IPS DF 4.7 (cell line): ENCODE results near the gene TXNRD2.

ENCODE experiments used
- DNase-seq: peaks from one replicate; pipeline ENCODE4 v3.0.0-alpha.2; 2013; ENCODE audit warnings: low spot score; ENCODE audit errors: extremely low read depth

The TXNRD2 gene

DNA sequence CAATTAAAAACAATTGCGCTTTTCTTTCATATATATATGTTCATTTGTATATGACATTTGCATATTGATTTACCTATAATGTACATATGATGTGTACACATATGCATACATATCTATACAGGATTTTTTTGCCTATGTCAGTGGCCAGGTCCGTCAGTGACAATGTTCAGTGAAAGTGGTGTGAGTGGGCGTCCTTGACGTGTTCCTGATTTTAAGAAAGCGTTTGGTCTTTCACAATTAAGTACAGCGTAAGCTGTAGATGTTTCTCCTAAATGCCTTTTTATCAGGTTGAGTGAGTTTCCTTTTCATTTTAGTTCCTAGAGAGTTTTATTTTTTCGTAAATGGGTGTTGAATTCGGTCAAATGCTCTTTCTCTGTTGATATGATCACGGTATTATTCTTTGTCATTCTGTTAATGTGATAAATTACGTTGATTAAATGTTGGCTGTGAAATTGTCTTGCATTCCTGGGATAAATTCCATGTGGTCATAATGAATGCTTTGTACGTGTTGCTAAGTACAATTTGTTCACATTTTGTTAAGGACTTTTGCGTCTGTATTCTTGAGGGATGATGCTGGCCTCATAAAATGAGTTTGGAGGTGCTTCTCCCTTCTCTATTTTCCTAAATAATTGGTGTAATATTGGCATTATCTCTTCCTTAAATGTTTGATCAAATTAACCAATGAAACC lies 76.3 kb downstream of the TXNRD2 start:
- no peak for DNase-seq

DNA sequence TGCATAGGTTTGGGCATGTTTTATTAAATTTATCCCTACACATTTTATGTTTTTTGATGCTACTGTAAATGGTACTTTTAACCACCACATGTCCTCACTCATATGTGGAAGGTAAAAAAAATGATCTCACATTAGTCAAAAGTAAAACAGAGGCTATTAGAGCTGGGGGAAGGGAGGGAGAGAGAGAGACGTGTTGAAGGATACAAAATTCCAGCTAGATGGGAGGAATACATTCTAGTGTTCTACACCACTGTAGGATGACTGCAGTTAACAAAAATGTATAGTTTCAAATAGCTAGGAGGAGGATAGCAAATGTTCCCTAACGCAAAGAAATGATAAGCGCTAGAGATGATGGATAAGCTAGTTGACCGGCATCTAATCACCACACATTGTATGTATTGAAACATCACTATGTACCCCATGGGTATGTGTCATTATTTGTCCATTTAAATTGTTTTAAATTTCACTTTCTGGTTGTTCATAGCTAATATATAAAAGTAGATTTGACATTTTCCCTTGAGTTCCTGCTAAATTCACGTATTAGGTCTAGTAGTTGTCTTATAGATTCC lies 77.0 kb downstream of the TXNRD2 start:
- no peak for DNase-seq

DNA sequence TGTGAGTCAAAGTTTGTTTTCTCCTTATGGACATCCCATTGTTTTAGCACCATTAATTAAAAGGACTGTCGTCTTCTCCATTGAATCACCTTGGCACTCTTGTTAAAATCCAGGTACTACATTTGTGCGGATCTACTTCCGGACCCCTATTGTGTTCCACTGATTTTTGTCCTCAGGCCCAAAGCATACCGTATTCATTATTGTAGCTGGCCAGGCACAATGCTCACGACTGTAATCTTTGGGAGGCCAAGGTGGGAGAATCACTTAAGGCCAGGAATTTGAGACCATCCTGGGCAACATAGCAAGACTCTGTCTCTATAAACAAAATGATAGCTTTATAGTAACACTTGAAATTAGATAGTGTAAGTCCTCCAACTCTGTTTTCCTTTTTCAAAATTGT lies 78.0 kb downstream of the TXNRD2 start:
- no peak for DNase-seq

DNA sequence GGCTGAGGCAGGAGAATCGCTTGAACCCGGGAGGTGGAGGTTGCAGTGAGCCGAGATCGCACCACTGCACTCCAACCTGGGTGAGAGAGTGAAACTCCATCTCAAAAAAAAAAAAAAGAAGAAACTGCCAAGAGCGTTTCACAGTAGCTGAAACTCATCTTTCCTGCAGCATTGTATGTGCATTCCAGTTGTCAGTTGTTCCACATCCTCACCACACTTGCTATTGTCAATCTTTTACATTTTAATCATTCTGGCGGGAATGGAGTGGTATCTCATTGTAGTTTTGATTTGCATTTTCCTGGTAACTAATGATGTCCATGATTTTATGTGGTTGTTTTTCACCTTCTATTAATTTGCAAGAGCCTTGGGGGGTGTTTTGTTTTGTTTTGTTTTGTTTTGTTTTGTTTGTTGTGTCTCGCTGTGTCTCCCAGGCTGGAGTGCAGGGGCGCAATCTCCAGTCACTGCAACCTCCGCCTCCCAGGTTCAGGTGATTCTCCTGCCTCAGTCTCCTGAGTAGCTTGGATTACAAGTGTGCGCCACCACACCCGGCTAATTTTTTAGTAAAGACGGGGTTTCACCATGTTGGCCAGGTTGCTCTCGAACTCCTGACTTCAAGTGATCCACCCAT lies 78.9 kb downstream of the TXNRD2 start:
- DNase-seq = no peak

DNA sequence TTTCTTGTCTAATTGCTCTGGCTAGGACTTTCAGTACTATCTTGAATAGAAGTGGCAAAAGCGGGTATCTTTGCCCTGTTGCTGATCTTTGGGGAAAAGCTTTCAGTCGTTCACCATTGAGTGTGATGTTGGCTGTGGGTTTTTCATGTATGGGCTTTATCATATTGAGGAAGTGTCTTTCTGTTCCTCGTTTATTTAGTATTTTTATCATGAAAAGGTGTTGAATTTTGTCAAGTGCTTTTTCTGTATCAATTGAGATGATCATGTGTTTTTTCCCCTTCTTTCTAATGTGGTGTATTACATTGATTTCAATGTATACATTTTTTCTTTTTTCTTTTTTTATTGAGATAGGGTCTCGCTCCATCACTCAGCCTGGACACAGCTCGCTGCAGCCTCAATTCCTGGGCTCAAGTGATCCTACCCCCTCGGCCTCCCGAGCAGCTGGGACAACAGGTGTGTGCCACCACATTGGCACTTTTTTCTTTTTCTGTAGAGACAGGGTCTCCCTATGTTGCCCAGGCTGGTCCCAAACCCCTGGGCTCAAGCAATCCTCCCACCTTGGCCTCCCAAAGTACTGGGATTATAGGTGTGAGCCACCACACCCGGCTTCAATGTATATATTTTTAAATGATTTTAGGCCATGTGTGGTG lies 81.6 kb downstream of the TXNRD2 start:
- DNase-seq = no peak

DNA sequence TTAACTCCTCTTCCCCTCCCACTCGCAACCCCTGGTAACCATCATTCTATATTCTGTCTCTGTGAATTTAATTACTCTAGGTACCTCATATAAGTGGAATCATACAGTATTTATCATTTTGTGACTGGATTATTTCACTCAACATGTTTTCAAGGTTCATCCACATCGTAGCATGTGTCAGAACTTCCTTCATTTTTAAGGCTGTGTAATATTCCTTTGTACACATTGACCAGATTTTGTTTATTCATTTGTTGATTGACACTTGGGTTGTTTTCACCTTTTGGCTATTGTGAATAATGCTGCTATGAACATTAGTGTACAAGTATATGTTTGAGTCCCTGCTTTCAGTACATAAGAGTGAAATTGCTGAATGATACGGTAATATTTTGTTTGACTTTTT lies 84.2 kb downstream of the TXNRD2 start:
- no peak for DNase-seq

DNA sequence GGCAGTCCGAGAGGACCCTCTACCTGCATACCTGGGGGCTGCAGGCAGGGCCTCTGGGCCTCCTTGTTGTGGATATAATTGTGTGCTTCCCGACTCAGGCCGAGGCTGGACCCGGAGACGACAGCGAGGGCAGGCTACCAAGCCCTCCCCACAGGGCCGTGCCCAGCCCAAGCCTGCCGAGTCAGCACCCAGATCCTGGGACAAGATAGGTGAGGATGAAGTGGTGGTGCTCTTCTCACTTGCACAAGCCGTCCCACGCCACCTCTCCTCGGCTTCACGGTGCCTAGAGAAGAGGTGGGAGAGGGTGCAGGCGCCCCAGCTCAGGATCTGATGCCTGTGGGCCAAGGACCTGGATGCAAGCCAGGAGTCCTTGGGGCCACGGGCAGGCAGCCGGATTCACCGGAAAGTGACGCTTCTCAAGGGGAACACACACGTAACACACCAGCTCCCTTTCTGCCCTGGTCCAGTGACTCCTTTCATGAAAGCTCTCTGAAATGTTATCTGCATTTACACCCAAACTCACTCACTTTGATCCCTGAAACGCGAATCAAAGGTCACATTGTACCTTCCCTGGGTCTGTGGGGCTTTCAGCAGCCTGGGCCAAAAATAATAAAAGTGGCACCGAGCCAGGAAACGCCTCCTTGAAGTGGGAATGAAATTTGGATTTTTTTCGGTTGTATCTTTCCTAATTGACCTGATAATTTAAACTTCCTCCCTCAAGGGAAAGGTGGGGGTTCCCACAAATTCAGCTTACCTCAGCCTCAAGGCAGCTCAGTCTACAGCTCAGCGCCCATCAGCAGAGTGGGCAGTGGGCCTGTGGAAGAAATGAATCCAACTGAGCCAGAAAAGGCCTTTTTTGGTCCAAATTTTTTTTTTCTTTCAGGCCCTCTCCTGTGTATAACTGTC lies 85.9 kb downstream of the TXNRD2 start:
- no peak for DNase-seq

DNA sequence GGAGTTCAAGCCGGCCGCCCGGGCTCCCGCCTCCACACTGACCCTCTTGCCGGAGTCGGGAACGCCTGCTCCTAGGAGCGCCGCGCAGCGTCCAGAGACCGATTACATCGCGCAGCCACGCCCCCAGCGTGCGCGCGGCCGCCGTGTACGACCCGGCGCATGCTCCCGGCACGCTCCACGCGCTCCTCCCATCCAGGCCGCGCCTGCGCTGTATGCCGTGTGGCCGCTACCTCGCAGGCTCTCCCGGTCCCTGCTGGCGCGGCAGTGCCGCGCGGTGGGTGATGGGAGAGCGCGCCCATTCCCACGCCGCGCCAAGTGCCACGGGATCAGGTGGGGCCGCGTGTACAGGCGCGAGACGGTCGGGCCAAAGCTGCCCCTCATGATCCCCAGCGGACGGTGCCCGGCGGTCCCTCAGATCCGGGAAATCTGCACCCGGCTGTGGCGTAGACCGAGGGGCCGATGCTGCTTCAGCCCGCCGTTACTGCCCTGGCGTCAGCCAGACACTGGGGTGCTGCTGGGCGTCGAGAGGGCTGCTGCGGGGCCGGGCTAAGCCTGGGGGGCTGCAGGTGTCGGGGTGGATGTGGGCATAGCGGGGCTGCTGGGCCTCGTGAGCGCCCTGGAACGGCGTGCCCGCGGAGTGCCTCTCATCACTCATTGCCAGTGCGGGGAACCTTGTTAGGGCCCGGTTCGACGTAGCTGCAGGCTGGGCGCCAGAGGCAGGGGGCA lies 86.7 kb downstream of the TXNRD2 start, which contains the start of the genes GNB1L and RTL10:
Gene GNB1L, minus strand, starts transcription at position 97 of the 726 bp plus-strand sequence. CDS start 33,519 bp downstream, outside the sequence.
Gene RTL10, minus strand, starts transcription at position 97 of the 726 bp plus-strand sequence. CDS start 2,613 bp downstream, outside the sequence.
- peak; percentile 62 for DNase-seq

DNA sequence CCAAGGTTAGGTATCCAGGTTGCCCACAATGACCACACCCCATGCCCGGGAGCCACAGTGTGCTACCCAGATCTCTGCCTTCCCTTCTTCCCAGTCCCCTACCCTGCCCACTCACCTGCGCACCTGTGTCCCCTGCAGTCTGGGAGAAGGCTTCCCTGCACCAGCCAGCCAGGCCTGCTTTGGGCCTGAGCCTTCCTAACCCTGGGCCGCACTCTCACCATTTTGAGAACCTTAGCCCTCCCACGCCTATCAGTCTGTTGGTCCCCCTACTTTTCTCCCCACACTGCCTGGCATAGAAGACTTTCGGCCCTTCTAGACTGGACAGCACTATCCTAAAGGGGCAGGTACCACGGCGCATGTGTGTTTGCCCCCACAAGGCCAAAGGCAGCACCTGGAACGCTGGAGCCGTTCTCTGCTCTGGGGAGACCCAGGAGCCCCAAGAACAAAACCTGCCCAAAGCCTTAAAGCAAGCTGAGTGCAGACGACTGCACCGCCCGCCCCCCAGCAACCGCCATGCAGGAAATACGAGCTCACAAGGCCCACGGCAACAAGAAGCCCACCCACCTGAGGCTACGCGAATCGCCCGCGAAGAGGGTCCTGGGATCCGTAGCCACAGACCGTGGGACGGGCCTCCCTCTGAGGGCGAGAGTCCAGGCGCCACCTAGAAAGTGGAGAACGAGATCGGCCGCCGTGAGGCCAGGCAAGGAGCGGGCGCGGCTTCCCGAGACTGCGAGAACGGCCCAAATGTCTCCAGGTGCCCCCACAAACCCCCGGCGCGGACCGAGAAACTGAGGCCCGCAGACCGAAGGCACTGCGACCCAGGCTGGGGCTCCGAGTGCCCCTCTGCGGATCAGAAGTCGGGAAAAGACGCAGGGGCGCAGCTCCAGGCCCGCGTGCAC lies 87.5 kb downstream of the TXNRD2 start:
- no peak for DNase-seq

DNA sequence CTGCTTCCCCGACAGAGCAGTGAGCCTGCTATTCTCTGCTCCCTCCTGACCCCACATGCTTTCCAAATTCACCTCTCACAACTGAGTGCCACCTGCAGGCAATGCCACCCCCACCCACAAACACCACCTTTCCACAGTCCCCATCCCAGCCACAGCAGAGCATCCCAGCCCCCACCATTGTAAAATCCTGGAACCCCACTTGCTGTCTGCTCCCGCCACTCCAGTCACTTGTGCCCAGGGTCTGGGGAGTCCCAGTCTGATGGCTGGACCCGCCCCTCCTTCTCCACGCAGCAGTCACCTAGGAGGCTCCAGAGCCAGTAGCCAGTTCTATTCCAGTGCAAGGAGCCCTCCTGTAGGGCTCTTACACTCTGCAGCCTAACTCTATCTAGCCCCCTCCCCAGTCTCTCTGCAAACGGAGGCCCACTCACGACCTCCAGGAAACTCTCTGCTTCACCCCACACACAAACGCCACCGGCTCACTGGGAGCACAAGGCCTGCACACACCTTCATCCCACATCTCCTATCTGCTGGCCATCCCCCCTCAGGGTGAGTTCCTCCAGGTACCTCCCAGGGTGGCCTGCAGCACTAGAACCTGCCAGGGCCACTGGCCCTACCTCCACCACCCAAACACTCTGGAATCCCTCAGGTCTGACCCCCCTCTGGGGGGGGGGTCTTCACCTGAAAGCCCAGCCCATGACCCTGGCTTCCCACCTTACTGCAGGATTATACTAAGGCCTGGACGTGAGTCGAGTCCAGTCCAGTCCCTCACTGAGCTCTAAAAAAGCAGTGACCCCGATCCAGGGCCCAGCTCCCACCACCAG lies 88.3 kb downstream of the TXNRD2 start:
- no peak for DNase-seq

DNA sequence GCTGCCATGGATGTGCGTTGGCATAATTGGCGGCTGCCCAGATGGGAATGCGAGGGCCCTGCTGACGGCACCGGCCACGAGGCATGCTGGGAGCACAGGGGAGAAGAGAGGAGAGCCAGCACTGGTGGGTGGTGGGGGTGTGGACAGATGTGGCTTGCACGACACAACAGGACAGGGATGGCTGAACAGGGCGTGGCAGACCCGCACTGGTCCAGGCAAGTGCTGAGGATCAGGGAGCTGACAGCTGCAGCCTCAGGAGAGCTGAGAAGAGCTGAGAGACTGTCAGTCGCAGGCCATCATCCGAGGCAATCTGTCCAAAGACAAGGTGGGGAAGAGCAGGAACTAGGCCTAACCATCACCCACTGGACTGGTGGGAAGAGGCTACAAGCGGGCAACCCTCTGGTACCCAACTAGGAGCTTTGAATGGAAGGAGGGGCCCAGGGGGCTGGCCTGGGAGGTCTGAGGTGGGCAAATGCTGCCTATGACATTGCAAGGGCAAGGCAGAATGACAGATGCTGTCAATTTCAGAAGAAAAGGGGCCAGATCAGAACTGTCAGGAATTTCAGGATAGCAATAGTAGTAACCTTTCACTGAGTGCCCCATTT lies 89.3 kb downstream of the TXNRD2 start:
- no peak for DNase-seq

DNA sequence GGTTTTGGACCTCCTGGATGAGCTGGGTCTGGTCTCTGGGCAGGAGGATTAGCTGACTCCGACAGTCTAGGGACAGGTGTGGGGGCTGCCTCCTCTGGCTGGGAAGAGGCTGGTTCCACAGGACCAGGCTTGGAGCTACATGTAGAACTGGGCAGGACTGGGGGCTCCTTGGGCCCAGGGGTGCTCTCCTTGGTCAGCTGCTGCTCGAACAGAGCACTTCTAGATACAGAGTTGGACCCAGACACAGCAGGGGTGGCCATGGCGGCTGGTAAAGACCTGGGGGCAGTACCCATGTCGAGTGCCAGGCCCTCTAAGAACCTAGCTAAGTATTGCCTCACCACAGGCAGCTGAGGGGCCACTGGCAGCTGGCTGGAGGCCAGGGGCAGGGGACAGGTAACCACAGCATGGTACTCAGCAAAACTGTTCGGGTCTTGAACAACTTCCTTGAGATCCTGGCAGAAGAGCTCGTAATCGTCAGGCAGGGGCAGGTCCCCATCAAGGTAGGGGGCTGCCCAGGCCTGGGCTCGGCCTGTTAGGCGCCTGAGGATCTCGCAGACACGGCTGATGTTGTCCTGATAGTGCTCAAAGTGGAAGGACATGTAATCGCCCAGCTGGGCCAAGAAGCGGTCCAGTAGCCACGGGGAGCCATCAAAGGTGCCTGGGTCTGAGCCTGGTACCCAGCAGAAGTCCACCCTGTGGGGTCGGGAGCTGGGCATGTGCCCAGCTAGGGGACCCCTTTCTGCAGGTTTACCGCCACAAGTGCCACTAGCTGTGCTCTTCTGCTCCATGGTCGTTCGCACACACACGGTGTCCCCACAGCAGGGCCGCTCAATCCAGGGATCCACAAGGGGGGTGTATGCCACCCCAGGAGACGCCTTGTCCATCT lies 90.1 kb downstream of the TXNRD2 start:
- no peak for DNase-seq

DNA sequence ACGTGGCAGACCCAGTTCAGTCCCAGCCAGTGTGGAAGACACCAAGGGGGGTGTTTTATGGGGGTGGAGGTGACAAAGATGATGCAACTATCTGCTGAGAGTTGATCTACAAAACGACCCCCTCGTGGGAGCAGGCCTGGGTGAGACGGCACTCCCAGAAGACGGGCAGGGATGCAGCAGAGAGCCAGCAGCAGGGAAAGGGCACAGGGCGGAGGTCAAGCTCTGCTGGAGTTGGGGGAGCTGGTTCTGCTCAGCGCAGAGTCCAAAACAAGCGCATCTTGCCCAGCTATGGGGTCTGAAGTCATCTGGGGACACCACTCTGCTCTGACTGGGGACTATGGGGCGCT lies 90.9 kb downstream of the TXNRD2 start:
- DNase-seq = no peak

DNA sequence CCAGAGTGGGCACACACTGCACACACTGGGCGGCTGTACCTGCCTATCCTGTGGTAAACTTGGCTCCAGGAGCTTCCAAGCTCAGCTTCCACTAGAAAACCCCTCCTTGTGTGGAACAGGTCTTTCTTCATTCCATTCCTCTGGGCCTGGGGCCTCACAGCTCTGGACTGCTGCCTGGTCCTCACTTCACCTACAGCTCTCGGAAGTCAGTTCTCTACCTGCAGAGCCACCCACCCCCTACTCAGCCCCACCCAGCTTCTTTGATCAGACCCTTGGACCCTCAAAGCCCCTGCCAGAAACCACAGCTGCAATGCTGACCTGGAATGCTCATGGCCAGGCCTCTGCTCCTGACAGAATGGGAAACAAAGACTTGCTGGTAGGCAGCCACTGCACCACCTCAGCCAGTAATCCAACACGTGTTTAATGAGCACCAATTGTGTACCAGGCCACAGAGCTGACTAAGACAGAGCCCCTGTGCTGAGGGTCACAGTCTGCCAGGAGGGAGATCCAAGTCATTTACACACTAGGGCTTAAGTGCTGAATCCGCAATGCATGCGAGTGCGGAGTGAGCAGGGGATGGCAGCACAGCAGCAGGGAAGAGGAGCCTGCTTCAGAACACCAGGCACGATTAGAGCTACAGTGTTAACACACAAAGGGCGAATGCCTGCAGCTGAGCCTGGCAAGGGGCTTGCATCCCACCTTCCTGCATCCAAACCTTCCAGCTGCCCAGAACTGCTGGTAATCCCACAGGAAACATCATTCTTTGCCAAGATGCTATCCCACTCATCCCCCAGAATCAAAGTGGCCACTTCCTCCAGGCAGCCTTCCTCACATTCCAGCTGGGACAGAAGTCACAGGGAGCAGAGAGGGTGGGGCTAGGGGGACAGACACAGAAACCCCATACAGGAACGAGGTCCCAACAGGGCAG lies 91.5 kb downstream of the TXNRD2 start:
- no peak for DNase-seq

DNA sequence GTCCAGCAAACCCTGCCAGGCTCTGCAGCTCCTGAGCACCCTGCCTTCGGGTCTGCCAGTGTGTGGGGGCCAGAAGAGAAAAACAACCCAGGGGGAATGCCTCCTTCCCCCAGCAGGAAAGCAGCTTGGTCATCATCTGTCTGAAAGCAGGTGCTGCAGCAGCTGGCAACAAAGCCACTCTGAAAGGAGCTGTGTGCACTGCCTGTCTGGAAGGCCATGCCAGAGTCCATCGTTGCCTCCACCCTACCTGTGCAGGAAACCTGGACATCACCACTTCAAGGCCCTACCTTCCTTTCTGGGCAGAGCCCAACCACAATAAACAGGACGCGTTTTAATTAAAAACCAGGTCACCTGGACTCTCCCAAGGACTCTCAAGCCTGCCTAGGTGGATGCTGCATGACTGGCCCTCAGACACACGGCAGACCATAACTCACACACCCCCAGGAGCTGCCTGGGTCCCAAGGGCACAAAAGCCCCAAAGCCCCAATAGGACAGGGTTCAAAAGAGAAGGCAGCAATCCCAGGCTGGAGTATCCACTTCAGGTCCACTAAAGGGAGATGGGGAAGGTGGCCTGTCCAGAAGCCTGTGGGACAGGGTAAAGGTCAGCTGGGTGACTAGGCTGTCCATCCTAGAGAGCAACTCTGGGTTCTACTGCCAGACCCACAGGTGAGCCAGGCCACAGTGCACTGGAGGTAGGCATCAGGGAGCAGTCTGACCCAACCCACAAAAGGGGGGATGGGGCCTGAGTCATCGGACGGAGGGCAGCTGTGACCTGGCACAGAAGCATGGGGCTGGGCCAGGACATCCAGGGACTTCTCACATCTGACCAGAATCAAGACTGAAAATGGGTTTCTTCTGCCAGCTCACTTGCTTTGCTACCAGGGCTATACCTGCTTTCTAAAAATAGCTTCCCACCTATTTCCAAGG lies 93.1 kb downstream of the TXNRD2 start:
- no peak for DNase-seq
